HTR-8/SVneo (cell line): ENCODE measurements around the gene DOCK2.
"Not testable (repeated sequence)": the region's sequence is repeated elsewhere in the genome, so short reads cannot be mapped to it uniquely, and the experiment has no call there.

Source experiments
- DNase-seq: peaks from one replicate; pipeline ENCODE4 v3.0.0; 2011; ENCODE audit warnings: low spot score, mixed read lengths; ENCODE audit not compliant: insufficient read length
- FAIRE-seq: peaks from 2 replicates; lab custom pipeline; 2011; peaks lifted over from hg19 to GRCh38; lab: Jason Lieb, UNC

Gene DOCK2

DNA sequence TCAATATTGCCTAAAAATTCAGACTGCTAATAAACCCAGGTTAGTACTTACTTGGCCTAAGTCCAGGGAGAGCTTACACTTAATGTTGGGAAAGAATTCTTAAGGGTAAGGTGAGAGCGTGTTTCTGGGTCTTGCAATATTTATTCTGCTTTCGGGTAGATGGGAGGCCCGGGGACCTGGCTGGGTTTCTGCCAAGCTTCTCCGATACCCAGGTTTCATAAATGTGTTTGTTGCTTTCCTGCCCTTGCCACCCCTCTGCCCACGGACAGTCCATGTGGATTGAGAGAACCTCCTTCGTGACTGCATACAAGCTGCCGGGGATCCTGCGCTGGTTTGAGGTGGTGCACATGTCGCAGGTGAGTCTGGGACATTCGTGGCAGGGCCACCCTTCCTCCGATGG lies 420.2 kb downstream of the DOCK2 start:
- no peak for DNase-seq
- no peak for FAIRE-seq

GRCh38 chr5:170059221-170059620 lies 422.1 kb downstream of the DOCK2 start:
- FAIRE-seq (no peak), DNase-seq (no peak)

DNA sequence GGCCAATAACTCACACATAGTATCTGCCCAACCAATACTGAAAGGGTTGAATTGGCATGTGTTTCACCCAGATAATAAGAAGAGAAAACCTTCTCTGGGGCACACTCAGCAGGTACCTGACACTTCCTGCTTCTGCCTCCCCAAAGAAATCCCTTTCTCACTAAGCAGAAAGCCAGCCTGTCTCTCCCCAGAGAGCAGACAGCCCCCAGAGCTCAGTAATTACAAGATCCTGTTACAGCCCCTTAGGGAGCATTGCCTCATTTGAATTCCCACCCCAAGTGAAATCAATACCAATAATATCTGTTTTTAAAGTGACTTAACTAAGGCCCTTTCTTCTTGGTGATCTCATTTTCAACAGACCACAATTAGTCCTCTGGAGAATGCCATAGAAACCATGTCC lies 430.1 kb downstream of the DOCK2 start:
- FAIRE-seq (no peak), DNase-seq (no peak)

- no peak for DNase-seq
- no peak for FAIRE-seq
These were observed 430.6 kb downstream of the DOCK2 start for GRCh38 chr5:170067574-170068170.

GRCh38 chr5:170069512-170069911 lies 432.4 kb downstream of the DOCK2 start:
- no peak for FAIRE-seq
- DNase-seq = no peak

DNA sequence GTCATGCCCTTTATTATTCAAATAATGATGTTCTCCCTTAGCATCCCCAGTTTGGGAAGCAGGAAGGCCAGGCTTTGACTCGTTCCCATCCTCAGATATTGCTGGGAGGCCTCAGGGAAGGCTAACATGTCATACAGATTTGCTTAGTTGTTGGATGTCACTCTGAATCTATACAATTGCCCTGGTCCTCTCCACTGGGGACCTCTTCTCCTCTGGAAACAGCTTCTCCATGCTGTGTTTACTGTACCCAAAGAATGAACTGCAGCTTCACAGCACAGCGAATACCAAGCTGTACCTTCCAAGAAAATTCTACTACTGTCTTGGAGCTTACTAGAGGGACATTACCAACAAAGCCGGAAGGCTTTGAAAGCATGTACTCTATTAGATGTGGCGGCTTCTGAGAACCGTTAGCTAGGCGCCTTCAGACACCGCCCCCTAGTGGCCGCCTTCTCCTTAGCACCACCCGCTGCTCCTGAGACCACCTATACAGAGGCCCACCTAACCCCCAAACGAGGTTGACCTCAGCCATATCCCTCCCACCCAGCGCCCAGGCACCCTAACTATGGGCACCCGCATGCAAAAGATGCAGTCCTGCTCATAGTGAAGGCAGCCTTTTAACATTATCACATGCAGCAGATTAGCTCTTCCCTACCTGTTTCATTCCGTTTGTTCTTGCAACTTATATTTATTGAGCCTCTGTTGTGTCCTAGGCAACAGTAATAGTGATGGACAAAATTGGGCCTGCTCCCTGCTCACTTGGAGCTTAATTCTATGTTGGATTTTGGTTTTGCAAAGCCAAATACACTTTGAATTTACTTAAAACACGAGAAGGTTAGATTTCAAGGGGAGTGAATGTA lies 433.7 kb downstream of the DOCK2 start:
- DNase-seq = peak; percentile 66

DNA sequence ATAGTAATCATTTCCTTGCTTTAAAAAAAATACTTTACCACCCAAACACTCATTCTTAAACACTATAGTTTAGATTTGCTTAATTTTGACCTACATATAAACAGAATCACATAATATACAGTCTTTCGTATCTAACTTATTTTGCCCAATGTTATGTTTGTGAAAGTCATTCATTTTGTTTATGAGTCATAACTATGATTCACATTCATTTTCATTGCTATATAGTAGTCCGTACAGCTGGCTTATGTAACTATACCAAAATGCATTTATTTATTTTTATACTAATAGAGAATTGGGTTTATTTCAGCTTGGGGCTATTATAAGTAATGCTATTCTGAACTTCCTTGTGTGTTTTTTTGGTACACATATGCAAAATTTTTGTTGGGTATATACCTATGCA lies 434.7 kb downstream of the DOCK2 start:
- DNase-seq (no peak), FAIRE-seq (no peak)

More for the DNA sequence above, 433.7 kb downstream of the DOCK2 start:
- no peak for FAIRE-seq

DNA sequence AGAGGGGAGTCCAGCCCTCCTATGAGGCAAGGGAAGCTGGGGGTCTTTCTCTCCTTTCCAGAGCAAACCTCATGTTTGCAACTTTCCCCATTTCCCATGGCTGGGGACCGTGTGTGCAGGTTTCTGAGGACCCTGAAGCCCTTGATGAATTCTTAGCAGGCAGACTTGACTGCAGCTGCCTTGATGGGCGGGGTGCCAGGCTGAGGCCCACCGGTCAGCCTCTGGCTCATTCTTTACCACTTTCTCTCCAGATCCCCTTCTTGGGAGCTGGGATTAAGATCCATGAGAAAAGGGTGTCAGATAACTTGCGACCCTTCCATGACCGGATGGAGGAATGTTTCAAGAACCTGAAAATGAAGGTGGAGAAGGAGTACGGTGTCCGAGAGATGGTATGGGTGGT lies 438.6 kb downstream of the DOCK2 start:
- FAIRE-seq (no peak), DNase-seq (no peak)

- FAIRE-seq (no peak), DNase-seq (no peak)
These were observed 439.1 kb downstream of the DOCK2 start for GRCh38 chr5:170076211-170076610.

GRCh38 chr5:170076739-170077138 lies 439.7 kb downstream of the DOCK2 start:
- FAIRE-seq = no peak
- DNase-seq = no peak

- DNase-seq = no peak
- FAIRE-seq = no peak
These were observed 440.5 kb downstream of the DOCK2 start for GRCh38 chr5:170077526-170077925.

DNA sequence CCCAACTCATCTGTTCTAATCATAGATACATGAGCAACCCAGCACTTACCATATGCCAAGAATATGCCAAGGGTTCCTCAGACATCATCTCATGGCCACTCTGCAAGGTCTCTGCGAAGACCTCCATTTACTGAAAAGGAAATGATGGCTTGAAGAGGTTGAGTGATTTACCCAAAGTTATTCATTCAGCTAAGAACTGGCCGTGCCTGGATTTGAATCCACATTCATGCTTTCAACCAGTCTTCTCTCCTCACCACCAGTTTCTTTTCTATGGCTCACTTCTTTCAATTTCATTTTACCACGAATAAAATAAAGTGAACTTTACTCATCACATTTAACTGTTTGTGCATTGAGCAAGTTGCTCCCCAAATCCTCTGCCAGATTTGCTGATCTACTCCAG lies 441.4 kb downstream of the DOCK2 start:
- DNase-seq (no peak), FAIRE-seq (no peak)

DNA sequence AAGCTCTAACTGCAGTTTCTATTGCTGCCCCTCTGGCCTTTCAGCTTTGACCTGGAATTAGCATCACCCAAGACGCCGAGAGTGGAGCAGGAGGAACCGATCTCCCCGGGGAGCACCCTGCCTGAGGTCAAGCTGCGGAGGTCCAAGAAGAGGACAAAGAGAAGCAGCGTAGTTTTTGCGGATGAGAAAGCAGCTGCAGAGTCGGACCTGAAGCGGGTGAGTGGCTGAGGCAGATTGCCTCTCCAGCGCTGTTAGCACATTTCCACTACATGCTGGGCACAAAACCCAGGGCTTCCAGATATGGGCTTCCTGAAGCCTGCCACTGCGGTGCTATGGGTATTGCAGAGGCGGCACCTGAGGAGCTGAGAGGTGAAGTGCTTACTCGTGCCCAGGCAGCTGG lies 441.9 kb downstream of the DOCK2 start:
- DNase-seq (no peak), FAIRE-seq (no peak)

GRCh38 chr5:170080217-170080616 lies 443.1 kb downstream of the DOCK2 start:
- no peak for FAIRE-seq
- no peak for DNase-seq

DNA sequence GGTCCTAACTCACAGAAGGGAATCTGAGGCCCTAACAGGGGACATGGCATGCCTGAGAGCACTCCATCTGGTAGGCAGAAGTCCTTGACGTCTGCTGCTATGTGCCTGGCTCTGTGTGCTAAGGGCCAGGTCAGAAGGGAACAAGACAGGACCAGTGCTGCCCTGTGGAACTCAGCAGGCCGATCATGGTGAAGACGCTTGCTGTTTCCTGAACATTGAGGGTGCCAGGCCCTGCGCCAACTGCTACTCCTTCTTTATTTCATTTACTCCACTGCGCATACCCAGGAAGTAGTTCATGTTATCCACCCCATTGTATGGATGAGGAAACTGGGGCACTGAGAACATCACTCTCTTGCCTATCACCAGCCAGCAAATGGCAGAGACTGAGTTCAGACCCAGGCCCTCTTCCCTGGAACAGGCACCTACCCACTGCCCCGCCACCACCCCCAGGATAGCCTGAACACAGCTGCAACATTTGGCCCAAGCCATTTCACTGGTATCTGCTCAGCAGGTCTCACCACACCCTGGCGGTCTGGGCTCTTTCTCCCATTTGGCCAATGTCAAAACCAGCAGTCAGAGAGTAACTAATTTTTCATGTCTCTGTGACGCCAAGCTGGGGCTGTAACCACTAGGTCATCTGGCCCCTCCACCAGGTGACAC lies 443.8 kb downstream of the DOCK2 start:
- FAIRE-seq = no peak
- no peak for DNase-seq

- DNase-seq = no peak
- no peak for FAIRE-seq
These were observed 444.5 kb downstream of the DOCK2 start for GRCh38 chr5:170081616-170082015.

DNA sequence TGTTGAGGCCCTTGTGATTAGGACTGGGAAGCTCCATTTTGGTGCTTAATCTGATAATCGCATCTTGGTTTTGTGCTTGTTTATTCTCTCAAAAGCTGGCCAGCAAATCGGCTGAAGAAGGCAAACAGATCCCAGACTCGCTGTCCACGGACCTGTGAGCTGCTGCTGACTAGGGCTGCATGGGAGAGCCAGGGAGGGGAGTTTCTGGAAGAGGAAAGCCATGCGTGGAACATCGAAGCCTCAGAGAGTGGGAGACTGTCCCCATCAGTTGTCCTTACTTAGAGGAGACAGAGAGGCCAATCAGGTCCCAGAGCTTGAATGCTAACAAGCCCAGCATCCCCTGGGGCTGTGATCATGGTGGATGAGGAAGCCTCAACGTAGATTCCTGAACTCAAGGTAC lies 445.6 kb downstream of the DOCK2 start:
- FAIRE-seq (no peak), DNase-seq (no peak)

GRCh38 chr5:170087168-170087817 lies 450.2 kb downstream of the DOCK2 start:
- FAIRE-seq = no peak

DNA sequence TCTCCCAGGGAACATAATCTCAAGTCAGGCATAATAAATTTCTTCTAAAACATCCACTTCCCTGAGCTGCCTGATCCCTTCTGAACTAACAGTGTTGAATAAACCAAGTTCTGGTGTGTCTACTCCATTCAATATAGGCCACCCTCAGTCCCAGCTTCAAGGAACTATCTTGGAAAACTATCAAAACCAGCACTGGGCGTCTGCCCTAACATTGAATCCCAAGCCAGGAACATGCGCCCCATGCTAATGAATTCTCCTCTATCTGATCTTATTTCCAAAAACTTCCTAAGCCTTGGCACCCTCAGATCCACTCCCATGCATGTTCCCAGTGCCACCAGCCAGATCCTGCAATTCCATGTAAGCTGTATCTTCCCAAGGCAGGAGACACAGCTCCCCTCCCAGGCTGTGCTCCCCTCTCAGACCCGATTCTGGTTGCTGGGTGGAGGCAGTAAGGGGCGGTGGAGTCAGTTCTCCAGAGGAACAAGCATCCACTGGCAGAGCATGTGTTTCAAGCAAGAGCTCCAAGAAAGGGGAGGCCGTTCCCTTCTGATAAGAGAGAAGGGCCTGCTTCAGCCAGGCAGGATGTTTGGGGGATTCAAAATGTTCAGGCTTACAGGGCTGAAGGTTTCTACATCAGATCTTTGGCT lies 455.5 kb downstream of the DOCK2 start:
- FAIRE-seq (no peak), DNase-seq (no peak)

More at GRCh38 chr5:170087168-170087817, 450.2 kb downstream of the DOCK2 start:
- DNase-seq = no peak

DNA sequence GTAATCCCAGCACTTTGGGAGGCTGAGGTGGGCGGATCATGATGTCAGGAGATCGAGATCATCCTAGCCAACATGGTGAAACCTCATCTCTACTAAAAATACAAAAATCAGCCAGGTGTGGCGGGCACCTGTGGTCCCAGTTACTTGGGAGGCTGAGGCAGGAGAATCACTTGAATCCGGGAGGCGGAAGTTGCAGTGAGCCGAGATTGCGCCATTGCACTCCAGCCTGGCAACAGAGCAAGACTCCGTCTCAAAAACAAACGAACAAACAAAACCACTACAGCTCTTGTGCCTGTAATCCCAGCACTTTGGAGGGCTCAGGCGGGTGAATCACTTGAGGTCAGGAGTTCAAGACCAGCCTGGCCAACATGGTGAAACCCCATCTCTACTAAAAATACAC lies 457.3 kb downstream of the DOCK2 start:
- not testable (repeated sequence) for DNase-seq, FAIRE-seq
